ENCODE measurements around the gene SASH1.

Gene SASH1

DNA sequence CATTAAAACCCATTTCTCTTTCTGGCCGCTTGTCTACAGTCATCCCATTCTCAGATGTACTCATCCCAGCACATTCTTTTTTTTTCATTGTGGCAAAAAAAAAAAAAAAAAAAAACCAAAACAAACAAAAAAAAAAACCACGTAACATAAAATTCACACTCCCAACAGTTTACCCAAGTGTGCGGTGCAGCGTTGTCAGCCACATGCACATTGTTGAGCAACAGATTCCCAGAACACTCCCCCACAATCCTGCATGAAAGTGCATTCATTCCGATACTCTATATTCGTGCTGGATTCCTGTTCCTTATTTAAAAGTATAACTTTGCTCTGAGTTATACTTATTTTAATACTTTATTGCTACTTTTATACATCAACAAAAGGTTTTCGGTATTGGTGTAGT lies 96.0 kb downstream of the SASH1 start:
- DNase-seq, result no peak

DNA sequence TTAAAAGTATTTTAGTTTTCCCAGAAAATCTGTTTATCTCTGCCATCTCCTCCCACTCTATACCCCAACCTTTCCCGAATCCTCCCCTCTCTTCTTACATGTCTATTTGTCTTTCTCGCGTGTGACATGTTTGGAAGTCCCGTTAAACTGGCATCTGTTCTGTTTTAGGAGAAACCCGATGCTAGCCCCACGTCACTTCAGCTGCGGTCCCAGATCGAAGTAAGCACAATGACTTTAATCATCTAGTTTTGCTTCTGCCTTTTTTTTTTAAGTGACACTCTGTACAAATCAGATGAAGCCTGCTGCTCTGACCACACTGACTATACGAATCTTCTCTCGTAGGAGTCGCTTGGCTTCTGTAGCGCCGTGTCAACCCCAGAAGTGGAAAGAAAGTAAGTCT lies 97.4 kb downstream of the SASH1 start:
- no peak for DNase-seq

DNA sequence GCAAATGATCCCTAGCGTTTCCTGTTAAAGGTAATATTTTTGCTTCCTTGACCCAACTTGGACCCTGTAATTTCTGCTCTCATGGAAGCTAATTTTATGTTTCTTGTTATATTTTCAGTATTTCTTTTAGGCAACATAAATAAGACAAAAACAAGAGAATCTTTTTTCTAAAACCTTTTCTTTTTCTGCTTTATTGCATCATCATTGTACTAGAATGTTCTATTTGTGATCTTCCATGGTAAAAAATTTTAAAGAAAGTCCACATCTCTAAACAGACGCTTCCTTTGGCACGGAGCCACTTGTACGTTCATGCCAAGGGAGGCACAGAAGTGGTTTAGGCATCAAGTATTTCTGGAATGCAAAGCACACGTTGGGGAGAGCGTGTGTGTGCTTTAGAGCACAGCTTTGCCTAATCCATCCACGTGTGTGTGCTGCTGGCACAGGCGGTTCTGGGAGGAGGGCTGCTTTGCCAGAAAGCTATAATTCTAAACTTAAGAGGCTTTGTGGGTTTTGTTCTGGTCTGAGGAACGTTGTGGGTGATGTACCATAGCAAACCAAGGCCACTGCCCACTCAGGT lies 98.3 kb downstream of the SASH1 start:
- no peak for DNase-seq

DNA sequence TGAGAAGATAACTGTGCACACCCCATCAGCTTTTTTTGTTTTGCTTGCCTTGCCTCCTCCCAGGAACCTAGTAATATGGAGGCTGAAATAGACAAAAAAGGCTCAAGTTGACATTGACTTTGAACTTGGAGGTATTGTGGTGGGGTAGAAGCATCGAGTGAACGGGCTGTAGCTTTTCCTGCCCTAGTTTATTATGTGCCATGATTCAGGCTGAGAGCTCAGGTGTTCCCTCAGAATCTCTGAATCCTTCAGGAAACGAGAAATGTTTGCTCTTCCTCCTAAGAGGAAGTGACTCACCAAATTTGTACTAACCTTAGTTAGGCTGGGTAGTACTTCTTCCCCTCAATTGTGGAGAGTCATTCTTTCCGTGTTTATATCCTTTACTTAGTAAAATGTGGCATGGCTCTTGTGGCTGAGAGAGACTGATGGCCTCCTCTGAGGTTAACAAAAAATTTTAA lies 98.8 kb downstream of the SASH1 start:
- DNase-seq, result no peak

DNA sequence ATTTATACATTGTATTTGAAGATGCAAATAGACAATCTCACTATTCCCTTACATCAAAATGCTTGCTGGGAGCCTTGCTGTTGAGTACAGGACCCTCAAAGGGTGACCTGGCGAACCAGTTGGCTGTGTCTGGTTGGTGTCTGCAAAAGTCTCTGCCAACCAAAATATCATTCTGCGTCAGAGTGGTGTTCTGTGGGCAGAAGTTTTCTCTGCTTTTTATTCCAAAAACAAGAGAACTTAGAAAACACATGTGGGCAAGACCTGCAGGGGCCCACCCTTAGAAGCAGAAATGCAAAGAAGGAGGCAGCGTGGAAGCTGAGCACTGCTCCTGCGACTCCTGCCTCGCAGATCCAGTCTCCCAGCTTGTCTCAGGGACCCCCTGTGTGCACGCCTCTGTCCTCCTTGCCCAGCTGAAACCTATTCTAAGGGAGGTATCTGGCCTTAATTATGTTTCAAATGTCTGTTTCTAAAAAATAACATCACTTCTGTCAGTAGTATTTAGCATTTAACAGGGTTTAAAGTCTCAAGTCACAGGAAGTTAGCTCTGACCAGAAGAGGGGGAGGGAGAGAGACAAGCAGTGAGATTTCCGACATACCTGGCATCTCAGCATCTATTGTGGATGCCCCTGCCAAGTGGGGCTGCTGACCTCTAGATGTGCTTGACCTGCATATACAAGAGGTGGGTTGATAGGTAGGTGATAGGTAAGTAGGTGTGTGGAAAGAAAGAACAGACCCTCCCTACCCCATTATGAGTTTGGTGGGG lies 101.3 kb downstream of the SASH1 start:
- DNase-seq, result no peak

DNA sequence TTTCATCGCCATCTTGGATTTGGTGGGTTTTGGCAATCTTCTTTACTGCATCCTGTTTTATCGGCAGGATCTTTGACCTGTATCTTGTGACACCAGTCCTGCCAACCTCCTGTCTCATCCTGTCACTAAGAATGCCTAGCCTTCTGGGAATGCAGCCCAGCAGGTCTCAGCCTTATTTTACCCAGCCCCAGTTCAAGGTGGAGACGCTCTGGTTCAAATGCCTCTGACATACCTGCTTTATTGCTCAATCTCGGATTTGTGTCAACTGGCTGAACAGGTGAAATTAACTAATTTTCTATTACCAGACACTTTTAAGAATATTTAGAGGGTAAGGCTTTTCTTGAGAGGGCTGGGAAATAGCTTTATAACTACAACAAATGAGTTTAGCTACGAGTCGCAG lies 102.5 kb downstream of the SASH1 start:
- no peak for DNase-seq

DNA sequence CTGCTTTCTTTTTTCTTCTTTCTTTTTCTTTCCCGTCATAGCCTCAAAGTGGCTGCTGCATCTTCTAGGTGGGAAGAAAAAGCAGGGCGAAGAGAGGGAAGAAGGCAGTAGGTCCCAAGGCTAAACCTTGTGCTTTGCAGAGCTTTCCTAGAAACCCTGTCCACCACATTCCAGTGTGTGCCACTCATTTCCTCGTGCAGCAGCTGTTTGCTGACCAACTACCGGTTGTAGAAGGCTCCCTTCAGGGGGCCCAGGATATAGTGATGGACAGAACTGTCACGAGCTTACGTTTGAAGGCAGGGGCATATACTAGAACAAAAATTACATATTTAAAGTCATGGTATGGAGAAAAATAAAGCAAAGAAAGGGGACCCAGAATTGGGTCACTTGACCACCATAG lies 103.0 kb downstream of the SASH1 start:
- DNase-seq, result no peak

DNA sequence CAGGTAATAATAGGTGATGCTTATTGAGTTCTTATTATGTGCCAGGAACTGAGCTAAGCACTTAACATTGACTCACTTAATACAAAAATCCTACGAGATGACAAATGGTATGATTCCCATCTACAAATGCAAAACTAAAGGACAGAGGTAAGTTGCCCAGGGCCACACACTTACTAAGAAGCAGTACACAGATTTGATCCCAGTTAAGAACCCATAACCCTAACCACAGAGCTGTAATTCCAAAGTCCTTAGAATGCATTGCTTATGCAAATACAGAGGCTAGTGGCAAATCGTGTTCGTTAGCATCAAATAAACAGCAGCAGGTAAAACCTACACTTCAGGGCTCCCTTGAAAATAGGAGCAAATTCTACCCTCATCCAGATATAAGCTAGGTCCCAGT lies 104.0 kb downstream of the SASH1 start:
- DNase-seq, result no peak

DNA sequence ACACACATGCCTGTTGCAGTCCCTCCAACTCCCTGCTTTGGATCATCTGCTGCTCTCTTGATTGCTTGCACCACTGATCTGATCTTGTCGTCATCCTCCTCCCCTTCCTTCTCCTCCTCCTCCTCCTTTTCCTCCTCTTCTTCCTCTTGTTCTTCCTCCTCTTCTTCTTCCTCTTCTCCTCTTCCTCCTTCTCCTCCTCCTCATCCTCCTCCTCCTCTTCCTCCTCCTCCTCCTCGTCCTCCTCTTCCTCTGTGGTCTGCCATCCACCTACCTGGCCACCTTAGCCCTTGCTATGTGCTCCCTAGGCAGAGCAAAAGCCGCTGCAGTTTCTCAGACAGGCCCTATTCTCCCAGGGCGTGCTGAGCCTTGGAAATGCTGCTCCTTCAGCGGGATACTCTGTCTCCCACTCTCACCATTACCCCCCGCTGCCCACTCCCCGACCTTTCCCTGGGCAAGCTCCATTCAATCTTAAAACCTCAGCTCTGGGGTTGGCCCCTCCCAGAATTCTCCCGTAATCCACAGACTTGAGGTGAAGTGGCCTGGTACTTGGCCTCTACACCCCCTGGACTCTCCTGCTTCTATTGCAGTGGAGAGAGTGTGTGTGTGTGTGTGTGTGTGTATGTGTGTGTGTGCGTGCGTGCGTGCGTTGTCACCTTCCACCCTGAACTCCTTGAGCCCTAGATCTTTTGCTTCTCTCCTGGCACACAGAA lies 105.0 kb downstream of the SASH1 start:
- DNase-seq, result no peak

DNA sequence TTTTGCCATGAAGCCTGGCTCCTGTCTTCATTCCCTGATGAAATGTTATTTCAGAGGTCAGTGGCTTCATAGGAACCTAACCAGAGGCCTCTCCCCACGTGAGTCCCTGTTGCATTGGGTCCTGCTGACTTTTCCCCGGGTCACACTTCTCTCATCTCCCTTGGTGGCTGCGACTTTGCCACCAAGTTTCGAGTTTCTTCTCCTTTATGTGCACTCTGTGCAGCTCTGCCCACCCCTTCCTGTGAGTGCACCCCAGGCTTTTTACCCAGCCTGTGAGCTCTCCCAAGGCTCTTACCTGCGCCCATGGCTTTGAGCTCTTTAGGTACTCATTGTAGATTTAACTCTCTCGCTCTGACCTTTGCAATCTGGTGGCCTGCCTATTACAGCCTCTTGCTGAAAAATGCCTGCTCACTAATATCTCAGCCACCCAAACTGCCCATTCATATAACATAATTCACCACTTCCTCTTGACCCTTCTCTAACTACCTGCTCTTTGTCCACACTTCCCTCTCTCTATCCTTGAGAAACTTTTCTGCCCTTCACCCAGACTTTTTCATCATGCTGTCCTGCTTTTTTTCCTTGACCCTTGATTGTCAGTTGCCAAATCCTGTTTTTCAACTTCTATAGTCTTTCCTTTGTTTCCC lies 105.9 kb downstream of the SASH1 start:
- DNase-seq, result no peak

DNA sequence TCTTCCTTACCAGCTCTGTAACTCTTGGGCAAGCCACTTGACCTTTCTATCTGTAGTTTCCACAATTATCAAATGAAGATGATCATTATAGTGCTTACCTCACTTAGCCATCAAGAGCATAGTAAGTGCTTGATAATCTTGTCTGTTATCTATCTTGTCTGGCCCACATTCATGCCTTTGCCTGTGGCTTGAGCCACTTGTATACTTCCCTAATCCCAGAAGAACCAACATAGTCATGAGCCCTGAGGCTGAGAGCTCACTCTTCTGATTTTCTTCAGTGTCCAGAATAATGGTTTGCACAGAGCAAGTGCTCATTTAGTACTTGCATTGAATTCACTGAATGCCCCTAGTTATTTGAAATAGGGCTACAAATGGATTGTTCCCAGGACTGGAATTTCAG lies 108.2 kb downstream of the SASH1 start:
- DNase-seq, result no peak

DNA sequence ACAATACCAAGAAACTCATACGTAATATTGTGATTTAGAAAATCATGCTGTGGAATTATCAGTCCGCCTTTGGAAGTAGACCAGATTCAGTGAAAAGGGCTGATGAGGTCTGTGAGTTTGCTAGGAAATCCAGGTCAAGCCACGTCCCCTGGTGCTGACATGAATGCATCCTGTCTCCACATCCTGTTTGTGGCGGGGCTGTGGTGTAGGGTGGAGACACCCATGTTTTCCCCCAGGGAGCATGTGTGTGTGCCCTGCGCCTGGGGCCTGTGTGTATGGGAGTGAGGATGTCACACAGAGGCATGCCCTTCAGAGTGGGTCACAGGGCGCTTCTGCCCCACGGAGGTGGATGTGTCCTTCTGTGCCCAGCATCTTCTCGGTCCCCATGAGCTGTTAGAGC lies 109.1 kb downstream of the SASH1 start:
- peak; percentile 27 for DNase-seq

DNA sequence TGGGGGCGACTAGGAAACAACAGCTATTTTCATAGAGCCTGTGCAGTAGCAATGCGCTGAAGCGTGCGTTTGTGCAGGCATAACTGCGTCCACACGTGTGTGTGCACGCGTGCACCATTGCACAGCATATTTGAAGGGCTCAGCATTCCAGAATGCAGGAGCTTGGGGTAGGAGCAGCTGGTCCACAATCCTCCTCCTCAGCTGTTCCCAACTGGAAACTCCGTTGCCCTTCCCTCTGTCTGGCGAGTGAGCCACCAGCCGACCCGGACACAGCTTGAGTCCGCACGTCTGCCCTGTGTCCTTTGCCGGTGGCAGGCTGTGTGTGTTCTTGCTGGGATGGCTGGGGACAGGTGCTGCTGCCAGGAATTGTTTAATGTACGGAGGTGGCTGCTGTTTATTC lies 110.2 kb downstream of the SASH1 start:
- no peak for DNase-seq

DNA sequence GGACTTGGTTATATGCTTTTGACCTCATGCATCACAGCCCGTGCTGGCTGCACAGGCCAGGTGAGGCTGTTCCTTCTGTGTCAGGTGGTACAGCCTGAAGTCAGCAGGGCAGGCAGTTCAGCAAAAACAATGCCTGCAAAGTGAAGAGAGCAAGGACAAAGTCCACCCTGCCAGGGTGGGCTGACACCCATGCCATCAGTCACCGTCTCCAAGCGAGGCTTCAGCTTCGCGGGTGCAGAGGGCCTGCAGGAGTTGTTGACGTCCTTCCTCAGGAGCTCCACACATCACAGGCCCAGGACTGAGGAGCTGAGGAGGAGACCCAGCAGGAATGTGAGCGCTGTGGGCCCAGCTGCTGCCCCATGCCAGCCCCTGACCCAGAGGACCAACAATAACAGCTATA lies 111.3 kb downstream of the SASH1 start:
- DNase-seq, result no peak

DNA sequence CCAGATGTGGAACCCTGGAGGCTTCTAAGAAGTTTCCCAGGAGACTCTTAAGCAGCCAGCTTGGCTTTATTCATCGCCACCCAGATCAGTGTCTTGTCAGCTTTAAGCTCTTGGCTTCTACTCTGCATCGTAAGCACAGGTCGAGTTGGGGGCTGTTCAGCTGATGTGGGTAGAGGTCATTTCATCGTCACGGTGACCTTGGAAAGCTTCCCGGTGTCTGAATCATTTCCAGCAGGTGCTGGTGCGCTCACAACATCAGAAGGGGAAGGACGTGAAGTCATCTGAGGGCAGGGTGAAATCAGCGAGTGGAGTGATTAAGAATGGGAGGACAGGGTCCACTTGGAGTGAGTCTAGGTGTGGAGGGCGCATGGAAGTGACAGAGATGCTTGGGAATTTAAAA lies 112.6 kb downstream of the SASH1 start:
- DNase-seq, result no peak

DNA sequence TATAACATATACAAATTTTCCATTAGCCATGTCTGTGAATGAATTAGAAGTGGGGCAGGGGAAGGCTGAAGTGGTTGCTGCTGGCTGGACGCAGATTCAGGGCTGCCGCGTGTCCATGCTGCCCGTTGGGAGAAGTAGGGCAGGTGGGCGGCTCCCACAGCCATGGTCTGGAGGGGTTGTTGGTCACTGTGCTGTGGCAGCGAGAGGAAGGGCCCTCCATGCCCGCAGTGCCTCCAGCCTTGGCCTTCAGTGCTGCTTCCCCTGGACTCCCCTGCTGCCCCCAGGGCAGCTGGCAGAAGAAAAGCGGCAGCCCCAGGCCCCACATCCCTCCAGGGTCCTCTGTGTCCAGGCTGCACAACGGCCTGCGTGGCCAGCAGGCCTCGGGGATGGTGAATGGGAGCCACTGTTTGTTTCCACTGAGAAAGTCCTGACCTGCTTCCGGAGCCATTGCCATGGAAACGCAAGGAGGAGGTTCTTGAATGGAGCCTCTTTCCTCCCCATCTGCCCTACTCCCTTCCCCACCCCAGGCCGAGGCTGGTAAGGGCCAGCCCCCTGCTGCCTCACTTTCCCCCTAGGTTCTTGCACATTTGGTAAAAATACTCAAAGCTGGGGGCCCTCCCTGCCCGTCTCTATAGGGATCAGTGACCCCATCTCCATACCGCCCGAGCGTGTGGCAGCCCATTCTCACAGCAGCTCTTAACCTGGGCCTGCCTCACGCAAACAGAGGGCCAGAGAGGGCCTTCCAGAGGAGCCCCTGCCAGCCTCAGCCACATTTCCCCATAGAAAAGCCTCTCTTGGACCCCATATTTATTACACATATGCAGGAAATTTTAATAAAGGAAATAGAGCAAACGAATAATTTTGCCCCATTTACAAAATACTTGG lies 113.3 kb downstream of the SASH1 start:
- DNase-seq, result no peak

DNA sequence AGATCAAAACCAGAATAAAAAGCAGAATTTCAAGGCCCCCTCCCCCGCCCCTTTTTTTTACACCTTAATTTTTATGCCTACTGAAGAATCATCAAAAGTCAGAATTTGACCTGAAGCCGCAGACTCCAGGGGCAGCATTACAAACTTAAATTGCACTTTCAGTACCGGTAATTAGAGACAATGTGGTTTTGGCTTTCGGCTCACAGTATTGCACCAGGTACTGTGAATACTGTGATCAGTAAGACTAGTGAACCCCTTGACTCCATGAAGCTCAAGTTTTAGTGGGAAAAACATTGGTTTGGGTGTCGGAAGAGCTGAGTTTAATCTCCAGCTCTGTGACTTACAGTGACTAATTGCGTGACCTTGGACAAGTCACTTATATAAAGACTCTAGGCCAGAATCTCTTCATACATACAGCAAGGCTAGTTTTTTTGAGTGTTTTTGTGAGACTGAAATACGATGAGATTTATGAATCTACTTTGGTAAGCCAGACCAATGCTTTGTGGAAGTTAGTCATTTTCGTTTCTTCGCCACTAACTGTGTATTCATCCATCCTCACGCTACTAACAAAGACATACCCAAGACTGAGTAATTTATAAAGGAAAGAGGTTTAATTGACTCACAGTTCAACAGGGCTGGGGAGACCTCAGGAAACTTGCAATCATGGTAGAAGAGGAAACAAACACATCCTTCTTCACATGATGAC lies 114.7 kb downstream of the SASH1 start:
- DNase-seq, result no peak

DNA sequence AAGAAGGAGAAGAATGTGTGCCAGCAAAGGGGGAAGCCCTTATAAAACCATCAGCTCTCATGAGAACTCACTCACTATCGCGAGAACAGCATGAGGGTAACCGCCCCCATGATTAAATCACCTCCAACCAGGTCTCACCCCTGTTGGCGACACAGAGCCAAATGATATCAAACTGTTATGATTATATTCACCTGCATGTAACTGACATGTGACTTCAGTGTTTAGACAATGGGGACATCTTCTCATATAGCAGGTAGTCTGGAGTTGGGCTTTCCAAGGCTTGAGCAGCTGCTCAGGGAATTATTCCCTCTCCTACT lies 115.2 kb downstream of the SASH1 start:
- DNase-seq, result no peak

DNA sequence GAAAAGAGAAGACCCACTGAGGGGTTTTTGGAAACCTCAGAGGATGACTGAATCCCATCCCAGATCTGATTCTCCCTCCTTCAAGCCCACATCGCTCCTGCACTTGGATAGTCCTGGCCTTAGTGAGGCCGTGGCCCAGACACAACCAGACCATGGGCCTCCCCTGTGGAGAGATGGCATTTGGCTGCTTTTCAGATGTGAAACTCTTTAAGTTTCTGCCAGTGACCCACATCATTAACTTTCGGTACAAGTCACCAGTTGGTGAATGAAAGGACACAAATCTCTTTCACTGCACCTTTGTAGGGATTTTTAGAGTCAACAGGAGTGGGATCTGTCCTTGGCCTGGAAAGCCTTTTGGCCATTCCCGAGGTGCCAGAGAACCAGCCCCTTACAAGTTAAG lies 116.6 kb downstream of the SASH1 start:
- DNase-seq, result no peak

DNA sequence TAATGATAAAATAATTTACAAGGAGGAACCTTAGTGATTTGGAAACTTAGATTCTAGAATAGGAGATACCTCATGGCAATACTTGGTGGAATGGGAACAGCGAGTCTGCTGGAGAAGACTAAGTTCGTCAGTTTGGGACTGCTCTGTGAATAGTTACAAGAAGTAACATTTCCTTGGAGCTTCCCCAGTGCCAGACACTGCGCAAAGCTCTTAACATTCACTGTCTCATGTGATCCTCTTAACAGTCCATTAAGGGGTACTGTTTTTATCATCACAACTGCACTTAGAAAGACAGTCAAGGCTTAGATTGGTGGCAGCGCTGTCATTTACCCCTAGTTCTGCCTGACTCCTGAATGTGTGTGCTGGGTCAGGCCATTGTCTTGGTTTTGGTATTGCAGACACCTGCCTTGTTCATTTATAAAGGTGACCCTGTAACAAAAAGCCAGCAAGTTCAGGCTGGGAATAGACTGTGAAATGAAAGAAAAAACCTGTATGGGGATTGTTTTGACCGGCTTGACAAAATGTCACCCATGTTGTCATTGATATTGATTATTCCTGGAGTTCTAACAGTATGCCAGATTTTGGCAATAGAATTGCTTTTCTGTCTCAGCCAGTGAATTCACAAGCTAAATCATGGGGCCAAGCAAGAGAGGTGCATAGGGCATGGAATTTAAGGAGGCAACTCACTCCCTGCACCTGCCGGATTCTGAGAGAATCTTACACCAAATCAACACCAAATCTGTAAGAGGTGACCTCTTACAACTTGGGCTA lies 118.4 kb downstream of the SASH1 start:
- no peak for DNase-seq

DNA sequence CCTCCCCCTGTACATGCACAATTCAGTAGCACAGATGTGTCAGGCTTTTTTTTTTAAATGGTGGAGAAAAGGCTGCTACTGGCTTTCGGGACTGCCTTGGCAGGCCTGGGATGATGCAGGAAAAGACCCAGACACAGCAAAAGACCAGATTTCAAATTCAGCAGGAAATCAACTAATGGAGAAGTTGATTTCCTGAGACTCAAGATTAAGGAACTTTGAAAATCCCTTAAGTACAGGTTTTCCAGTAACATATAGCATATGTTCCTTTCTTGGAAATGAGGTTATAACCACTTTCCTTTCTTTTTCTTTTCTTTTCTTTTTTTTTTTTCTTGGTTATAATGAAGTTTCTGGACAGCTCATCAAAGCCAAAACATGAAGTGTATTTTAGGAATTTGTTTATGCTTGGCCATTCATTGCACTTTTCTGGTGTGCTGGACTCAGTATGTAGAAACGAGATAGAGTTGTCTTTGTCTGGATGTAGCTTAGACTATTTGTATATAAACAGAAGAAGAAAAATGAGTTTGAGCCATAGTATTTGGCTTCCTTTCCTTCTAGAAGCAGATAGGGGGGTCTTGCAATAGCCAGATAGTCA lies 119.4 kb downstream of the SASH1 start:
- DNase-seq, result no peak

Data from stimulated activated CD4-positive, alpha-beta T cell treated with anti-CD3 and anti-CD28 coated beads, Interleukin-4, amount 100 ng/mL, for 24 hours (primary cell).